ENCODE measurements around the gene MYO1A.

MYO1A gene

DNA sequence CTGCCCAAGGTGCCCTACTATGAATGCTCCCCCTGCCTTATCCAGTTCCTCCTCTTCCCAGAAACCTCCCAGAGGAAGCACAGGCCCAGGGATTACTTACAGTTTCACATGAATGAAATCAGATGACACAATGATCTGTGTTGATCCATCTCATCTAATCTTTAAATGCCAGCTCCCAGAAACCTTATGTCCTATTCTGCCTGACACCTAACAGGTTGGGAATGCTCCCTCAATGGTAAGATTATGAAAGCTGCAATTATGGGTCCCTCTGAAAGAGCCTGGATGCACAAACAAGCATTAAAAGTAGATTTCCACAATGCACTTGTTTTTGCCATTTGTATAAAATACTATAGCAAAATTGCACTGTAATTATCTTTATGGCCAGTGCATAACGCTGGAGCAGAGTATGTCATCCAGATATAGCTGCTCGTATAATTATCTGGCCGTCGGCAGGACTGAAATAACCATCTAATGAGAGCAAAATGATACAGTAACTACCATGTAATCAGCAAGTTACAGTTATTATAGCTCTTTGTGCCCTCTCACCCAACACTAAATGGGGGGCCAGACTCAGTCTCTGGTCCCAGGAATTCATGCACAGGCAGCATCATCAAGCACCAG is 39.2 kb downstream of the MYO1A start:
- TF ChIP-seq, protein P1, sequence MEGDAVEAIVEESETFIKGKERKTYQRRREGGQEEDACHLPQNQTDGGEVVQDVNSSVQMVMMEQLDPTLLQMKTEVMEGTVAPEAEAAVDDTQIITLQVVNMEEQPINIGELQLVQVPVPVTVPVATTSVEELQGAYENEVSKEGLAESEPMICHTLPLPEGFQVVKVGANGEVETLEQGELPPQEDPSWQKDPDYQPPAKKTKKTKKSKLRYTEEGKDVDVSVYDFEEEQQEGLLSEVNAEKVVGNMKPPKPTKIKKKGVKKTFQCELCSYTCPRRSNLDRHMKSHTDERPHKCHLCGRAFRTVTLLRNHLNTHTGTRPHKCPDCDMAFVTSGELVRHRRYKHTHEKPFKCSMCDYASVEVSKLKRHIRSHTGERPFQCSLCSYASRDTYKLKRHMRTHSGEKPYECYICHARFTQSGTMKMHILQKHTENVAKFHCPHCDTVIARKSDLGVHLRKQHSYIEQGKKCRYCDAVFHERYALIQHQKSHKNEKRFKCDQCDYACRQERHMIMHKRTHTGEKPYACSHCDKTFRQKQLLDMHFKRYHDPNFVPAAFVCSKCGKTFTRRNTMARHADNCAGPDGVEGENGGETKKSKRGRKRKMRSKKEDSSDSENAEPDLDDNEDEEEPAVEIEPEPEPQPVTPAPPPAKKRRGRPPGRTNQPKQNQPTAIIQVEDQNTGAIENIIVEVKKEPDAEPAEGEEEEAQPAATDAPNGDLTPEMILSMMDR (IDR thresholded peaks at IDR 0.05), result no peak
- no peak overlapping the region for H3K27ac ChIP-seq
- no peak overlapping the region for H3K4me3 ChIP-seq
- no peak for DNase-seq (ENCODE audit: low spot score)

DNA sequence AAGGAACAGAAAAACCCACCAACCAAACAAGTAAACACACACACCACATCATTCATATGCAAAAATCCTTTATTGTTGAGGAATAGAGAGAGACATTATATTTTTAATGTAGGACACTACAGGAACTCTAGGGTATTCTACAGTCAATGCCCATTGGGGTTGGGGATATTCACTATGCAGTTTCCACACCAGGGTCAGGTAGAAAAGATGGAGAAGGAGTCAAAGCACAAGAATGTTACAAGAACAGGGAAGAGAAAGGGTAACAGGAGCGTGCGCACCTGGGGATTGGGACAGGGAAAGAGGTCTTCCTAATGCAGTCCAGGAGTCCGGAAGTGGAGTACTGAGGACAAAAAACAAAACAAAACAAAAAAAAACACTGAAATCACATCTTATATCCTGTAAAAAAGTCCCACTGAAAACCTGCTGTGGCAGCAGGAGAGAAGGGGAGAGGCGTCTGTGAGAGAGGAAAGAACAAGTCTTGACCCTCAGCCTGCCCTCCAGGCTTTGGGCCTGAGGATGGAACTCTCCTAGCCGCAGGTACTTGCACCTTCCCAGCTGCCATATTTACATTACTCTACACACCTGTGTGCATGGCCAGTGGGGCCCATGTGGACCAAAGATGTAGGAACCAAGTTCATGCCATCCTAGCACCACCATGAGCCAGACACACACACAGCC is 39.8 kb downstream of the MYO1A start:
- TF ChIP-seq, protein P1 (IDR thresholded peaks at IDR 0.05), result no peak
- no peak for DNase-seq (ENCODE audit: low spot score)
- H3K27ac ChIP-seq, result no peak overlapping the region
- H3K4me3 ChIP-seq, result no peak overlapping the region

DNA sequence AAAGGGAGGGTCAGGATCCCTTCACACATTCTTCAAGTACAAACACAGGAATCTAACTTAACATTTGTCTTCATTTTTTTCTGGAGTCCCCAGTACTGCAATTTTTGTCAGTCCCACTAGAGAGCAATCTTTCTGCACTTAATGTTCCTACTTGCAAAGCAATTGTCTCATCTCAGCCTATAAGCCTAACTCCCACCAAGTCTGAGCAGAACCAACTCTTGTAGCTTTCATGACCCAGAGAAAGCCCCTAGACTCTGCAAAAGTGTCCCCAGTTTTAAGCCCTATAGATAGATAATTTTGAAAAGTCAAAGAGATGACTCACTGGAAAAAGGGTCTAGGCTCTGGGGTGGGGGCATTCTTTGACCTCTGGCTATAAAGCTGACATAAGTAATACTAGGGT is 41.8 kb downstream of the MYO1A start:
- Histone ChIP-seq H3K27ac (no peak overlapping the region), H3K4me3 (no peak overlapping the region)
- no peak for DNase-seq (ENCODE audit: low spot score)
- TF ChIP-seq, protein P1 (IDR thresholded peaks at IDR 0.05), result no peak

DNA sequence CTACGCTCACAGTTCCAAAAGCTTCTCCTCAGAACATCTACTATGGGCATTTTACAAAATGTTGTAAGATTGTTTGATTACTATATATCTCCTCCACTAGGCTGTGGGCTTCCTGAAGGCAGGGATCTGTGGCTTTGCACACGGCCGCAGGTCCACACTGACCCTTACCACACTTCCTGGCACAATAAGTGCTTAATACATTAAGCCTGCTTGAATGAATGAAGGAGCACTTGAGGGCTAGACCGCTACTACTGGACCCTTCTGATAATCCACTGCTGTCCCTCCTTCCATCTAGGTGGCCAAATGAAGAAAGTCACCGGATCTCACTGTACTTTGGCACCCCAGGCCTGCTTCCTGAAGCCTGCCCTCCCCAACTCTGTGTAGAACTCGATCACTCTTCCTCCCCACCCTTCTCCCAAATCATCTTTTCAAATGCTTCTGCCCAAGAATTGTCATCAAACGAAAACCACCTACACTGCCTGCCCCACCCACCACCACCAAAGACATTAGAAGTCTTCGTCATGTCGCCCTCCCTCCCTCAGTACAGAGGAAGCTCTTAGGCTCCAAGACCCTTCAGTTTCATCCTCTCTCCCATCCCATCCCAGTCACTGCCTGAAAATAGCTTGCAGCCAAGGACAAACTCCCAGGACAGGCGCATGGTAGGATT is 43.0 kb downstream of the MYO1A start:
- TF ChIP-seq, protein P1 (IDR thresholded peaks at IDR 0.05), result no peak
- Histone ChIP-seq H3K4me3 (peak overlapping the region; percentile 99), H3K27ac (peak overlapping the region in 1 of 2 donors; percentile 91)
- no peak for DNase-seq (ENCODE audit: low spot score)

DNA sequence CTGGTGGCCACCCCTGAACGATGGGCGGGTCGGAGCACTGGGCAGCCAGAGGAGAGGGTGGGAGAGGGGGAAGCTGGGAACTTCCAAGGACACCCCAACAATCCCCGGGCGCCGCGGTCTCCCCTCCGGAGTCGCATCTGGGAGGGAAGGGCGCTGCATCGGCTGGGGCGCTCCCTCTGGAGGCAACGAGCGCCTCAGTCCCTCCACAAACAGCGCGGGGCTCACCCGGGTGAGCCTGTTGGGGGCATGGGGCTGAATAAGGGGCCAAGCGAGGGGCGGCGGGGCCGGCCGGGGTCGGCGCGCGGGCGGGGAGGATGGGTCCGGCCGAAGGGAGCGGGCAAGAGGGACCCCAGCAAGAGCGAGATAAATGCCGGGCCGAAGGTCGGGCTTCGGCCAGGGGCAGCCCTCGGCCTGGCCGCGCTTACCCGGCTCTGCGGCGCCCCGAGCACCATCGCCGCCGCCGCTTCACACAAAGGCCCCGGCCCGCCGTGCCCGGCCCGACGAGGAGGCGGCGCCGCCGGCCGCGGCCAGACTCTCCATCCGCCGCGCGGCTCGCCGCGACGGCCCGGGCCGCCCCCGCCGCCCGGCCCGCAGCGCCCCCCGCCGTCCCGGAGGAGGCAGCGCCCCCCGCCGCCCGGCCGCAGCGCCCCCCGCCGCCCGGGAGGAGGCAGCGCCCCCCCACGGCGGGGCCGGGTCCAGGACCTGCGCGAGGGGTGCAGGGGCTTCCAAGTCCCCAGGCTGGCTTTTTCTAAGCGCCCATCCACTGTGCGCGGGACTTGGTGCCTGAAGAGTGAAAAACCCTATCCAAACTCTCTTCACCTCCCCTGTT is 43.7 kb downstream of the MYO1A start, which contains the start of gene ZBTB39:
ZBTB39 (minus strand) TSS at position 567 of the 829 bp plus-strand sequence. CDS start 1,629 bp downstream, outside the sequence.
- peak within 1 kb of the TSS; percentile 75 to 91 for H3K27ac ChIP-seq
- TF ChIP-seq, protein P1 (IDR thresholded peaks at IDR 0.05), result peak; percentile 73
- DNase-seq (ENCODE audit: low spot score), result peak; percentile 73
- H3K4me3 ChIP-seq, result peak within 1 kb of the TSS; percentile 99

DNA sequence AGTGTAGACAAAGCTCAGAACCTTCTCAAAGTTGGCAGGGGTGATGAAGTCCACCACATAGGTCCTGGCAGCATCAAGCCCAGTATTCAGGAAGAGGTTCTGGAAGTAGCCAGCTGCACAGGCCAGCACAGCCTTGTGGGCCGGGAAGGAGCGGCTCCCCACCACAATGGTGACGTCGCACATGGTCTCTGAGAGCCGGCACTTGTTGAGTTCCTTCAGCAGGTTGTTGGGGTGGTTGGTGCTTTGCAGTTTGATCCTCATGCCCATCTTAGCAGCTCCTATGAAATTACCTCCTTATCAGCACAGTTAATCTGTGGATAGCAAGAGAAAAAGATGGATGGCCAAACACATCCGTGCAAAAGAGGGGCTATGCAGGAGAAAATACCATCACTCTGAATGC is 45.3 kb downstream of the MYO1A start:
- Histone ChIP-seq H3K4me3 (no peak overlapping the region), H3K27ac (no peak overlapping the region)
- TF ChIP-seq, protein P1 (IDR thresholded peaks at IDR 0.05), result no peak
- DNase-seq (ENCODE audit: low spot score), result no peak
